Peyer's patch (tissue), 4 donors: ENCODE results near the gene PRDX4.

Experiments
- CTCF ChIP-seq, 6 experiments: fragments of 450-650 bp in 4 of 6; fragments of 200-600 bp in 2 of 6; sonication (generic) in 1 of 6; IDR thresholded peaks; one replicate each; pipeline ENCODE4 v1.5.1; 2017 to 2019; ENCODE audit warnings: antibody characterized with exemption in 6 of 6, mild to moderate bottlenecking in 3 of 6, moderate library complexity in 1 of 6
- POLR2A ChIP-seq, 2 donors: fragments of 450-650 bp; IDR thresholded peaks; one replicate each; pipeline ENCODE4 v1.5.1; 2017; ENCODE audit warnings: antibody characterized with exemption in 2 of 2, mild to moderate bottlenecking in 2 of 2, moderate library complexity in 2 of 2

GRCh38 chrX:23705235-23705634 lies 37.9 kb downstream of the PRDX4 start:
- TF ChIP-seq CTCF (IDR thresholded peaks at IDR 0.05) (no peak), POLR2A (IDR thresholded peaks at IDR 0.05) (no peak)
